Duodenal mucosa (tissue), 2 donors: Measurements from ENCODE around the gene NPHP4.

Experiments
- H3K27ac ChIP-seq: one replicate; pipeline ENCODE4 v1.7.0; 2013; ENCODE audit warnings: low read depth, low read length
- H3K27me3 ChIP-seq, 2 donors: one replicate each; pipeline ENCODE4 v1.7.0; 2013; ENCODE audit warnings: low read length in 2 of 2, control low read depth in 1 of 2; ENCODE audit not compliant: insufficient read depth in 2 of 2, control insufficient read depth in 1 of 2
- H3K36me3 ChIP-seq, 2 donors: one replicate each; pipeline ENCODE4 v1.7.0; 2013; ENCODE audit warnings: low read length in 2 of 2, control low read depth in 1 of 2; ENCODE audit not compliant: insufficient read depth in 2 of 2, control insufficient read depth in 1 of 2
- H3K4me1 ChIP-seq, 2 donors: one replicate each; pipeline ENCODE4 v1.7.0; 2013; ENCODE audit warnings: low read length in 2 of 2, control low read depth in 1 of 2; ENCODE audit not compliant: insufficient read depth in 2 of 2, control insufficient read depth in 1 of 2
- H3K4me3 ChIP-seq, 2 donors: one replicate each; pipeline ENCODE4 v1.7.0; 2013; ENCODE audit warnings: low read length in 2 of 2, low read depth in 1 of 2
- H3K9ac ChIP-seq, 2 donors: one replicate each; pipeline ENCODE4 v1.7.0; 2013; ENCODE audit warnings: low read length in 2 of 2, low read depth in 1 of 2
- H3K9me3 ChIP-seq, 2 donors: one replicate each; pipeline ENCODE4 v1.7.0; 2013; ENCODE audit warnings: low read length in 2 of 2, control low read depth in 1 of 2; ENCODE audit not compliant: control insufficient read depth in 1 of 2

NPHP4 gene

DNA sequence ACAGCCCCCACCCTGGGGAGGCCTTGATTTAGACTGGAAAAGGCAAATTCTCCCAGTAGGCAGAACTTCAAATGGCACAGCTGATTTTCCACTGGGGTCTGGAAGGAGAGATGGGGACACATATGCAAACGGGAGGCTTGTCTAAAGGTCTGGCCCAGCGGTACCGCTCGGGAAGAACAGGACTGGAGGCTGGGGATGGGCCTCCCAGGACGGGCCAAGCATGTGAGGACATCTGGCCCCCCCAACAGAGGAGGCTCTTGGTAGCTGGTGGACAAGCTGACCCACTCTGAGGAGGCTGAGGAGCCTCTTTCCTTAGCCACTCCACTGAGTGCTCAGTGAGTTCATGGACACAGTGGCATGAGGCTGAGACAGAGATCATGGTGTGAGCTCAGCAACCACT lies 170.0 kb downstream of the NPHP4 start:
- H3K27me3 ChIP-seq = no peaks in the 10 kb centered on the region
- H3K36me3 ChIP-seq = no peaks in the 10 kb centered on the region
- H3K9ac ChIP-seq = no peak overlapping the region
- H3K9me3 ChIP-seq = no peaks in the 10 kb centered on the region
- no peaks in the 10 kb centered on the region for H3K4me1 ChIP-seq
- no peak overlapping the region for H3K4me3 ChIP-seq
- no peak overlapping the region for H3K27ac ChIP-seq

DNA sequence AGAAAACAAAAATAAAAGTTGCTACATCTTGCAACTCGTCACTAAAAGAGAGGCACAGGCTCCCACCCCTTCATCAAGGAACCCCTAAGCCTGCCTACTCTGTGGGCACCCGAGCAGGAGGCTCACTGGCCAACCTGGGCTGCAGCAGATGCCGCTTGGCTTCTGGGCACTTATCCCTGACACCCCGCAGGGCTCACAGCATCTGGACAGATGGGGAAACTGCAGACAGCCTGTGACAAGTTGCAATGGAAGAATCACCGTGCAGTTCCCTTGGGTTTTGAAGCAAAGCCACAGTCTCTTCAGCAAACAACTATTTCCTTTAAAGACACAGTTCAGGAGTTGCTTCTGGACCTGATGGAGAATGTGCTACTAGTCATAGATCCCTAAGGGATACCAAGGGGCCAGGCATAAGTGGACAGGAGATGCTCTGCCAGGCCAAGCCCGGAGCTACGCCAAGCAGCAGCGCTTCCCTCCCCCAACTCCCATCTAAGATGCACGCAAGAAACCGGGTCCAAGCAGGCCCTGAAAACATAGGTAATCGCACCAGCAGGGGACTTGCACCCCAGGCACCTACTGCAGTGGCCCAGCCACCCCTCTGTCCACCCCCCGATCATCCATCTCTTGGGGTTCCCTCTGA lies 170.6 kb downstream of the NPHP4 start:
- no peaks in the 10 kb centered on the region for H3K36me3 ChIP-seq
- H3K27ac ChIP-seq = no peak overlapping the region
- H3K4me1 ChIP-seq = no peaks in the 10 kb centered on the region
- no peak overlapping the region for H3K4me3 ChIP-seq
- H3K9me3 ChIP-seq = no peaks in the 10 kb centered on the region
- no peak overlapping the region for H3K9ac ChIP-seq
- H3K27me3 ChIP-seq = no peaks in the 10 kb centered on the region

DNA sequence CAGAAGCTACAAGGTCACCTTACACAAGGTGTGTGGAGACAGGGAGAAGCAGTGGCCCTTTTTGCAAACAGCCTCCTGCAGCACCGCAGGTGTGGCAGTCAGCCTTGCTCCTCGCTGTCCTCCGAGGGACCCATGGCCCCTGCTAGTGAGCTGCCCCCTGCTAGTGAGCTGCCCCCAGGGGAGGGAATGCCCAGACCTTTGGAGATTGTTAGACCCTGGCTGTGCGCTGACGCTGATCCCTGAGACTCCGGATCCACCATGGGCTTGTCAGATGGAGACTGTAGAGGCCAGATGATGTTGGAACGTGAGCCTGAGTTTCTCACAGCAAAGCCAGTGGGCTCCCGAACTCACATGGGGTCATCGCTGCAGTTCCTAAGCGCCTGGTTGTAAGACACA lies 172.2 kb downstream of the NPHP4 start:
- Histone ChIP-seq H3K27ac (no peak overlapping the region), H3K27me3 (no peaks in the 10 kb centered on the region), H3K9me3 (no peaks in the 10 kb centered on the region), H3K9ac (no peak overlapping the region), H3K4me3 (no peak overlapping the region), H3K4me1 (no peaks in the 10 kb centered on the region), H3K36me3 (no peaks in the 10 kb centered on the region)

DNA sequence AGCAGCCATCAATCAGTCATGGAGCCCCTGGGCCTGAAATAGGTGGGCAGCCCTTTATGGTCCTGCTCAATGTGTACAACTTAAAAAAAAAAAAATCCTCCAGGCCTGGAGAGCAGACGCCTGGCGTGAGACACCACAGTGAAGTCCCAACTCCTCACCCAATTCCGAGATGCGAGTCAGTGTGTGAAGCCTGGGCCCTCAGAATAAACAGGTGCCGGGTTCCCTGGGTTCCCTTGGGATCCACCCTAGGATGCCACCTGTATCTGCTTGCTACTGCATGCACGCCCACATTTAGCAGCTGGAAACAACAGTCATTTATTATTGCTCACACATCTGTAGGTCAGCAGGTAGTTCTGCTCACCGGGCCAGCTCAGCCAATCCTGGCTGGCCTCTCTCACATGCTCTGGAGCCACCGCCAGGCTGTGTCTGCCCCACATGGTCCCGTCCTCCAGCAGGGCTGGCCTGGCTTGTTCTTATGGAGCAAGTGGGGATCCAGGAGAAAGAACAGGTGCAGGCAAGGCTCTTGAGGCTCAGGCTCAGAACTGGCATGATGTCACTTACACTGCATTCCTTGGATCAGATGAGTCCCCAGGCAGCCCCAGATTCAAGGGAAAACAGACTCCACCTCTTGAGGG lies 172.7 kb downstream of the NPHP4 start:
- Histone ChIP-seq H3K27me3 (no peaks in the 10 kb centered on the region), H3K9ac (no peak overlapping the region), H3K9me3 (no peaks in the 10 kb centered on the region), H3K4me3 (no peak overlapping the region), H3K4me1 (no peaks in the 10 kb centered on the region), H3K27ac (no peak overlapping the region), H3K36me3 (no peaks in the 10 kb centered on the region)

DNA sequence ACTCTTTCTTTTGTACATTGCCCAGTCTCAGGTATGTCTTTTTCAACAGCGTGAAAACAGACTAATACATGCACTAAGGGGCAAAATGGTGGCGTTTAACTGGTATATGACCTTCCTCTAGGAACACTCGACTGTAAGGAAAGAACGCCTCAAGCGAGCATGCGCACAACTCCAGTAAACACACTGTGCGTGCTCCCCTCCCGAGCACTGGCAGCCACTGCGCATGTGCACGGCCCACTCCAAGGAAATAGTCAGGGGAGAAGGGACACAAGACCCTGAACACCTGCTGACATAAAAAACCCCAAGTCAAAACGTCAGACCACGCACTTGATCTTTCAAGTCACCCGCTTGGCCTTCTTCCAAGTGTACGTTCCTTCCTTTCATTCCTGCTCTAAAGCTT lies 173.5 kb downstream of the NPHP4 start:
- no peak overlapping the region for H3K9ac ChIP-seq
- no peaks in the 10 kb centered on the region for H3K27me3 ChIP-seq
- no peaks in the 10 kb centered on the region for H3K4me1 ChIP-seq
- H3K4me3 ChIP-seq = no peak overlapping the region
- no peaks in the 10 kb centered on the region for H3K36me3 ChIP-seq
- H3K9me3 ChIP-seq = no peaks in the 10 kb centered on the region
- H3K27ac ChIP-seq = no peak overlapping the region

DNA sequence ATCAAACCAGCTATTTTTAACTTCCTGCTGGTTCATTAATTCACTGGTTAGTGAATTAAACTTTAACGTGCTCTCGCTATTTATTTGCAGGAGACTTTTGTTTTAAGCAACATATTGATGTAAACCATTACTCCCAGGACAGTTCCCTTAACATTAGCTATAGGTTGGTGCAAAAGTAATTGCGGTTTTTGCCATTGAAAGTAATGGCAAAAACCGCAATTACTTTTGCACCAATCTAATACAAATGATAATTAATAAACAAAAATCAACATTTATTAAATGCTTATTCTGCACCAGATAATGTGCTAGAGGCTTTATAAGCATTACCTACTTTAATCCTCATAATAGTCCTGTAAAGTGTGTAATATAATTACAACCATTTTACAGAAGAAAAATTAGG lies 176.5 kb downstream of the NPHP4 start:
- H3K27ac ChIP-seq = no peak overlapping the region
- H3K9ac ChIP-seq = no peak overlapping the region
- no peaks in the 10 kb centered on the region for H3K27me3 ChIP-seq

DNA sequence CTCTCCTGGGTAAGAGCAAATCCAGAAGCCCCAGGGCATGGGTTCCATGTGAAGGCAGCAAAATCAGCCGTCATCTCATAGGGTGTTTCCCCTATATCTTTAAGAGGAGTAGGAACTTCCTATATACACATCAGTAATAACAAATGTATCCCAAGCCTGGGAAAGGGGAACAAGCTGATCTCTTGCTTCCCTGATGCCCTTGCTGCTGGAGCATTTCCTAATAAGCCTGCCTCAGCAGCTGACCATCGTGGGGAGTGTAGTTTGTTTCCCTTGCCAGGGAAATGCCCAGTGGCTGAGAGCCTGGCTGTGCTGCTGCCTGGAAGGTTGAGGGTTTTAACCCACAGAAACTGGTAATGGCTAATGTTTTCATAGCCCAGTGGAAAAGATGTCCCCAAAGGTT lies 177.0 kb downstream of the NPHP4 start:
- Histone ChIP-seq H3K4me1 (no peaks in the 10 kb centered on the region), H3K4me3 (no peak overlapping the region), H3K9me3 (no peaks in the 10 kb centered on the region), H3K36me3 (no peaks in the 10 kb centered on the region), H3K9ac (no peak overlapping the region), H3K27me3 (no peaks in the 10 kb centered on the region), H3K27ac (no peak overlapping the region)

More for the DNA sequence above, 176.5 kb downstream of the NPHP4 start:
- H3K4me1 ChIP-seq = no peaks in the 10 kb centered on the region
- H3K9me3 ChIP-seq = no peaks in the 10 kb centered on the region
- H3K4me3 ChIP-seq = no peak overlapping the region
- no peaks in the 10 kb centered on the region for H3K36me3 ChIP-seq

DNA sequence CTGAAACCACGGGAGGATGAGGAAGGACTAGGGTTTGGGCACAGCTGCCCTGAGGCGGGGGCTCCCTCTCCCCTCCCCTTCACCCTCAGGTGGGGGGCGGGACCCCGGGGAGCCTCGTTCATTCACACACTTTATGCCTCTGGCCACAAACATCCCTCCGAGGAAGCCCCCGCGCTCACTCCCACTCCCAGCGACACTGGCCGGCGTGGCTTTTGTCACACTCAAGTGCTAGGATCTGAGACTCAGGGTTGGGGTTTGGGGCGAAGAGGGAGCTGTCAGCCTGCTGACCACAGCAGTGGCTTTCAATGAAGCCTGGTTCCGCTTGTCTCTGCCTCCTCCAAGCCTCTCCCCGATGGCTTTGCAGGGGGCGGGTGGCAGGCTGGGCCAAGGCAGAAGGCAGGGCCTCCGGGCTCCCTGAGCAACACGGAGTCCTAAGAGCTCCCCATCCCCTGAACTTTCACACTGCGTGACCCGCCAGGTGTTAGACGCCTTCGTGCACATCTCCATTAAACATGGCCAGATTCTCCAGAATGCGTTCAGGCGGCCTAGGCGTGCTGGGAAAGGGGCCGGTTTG lies 178.1 kb downstream of the NPHP4 start:
- H3K9me3 ChIP-seq = no peaks in the 10 kb centered on the region
- H3K27ac ChIP-seq = no peak overlapping the region
- no peaks in the 10 kb centered on the region for H3K27me3 ChIP-seq
- H3K9ac ChIP-seq = no peak overlapping the region
- H3K4me1 ChIP-seq = no peaks in the 10 kb centered on the region
- no peak overlapping the region for H3K4me3 ChIP-seq
- no peaks in the 10 kb centered on the region for H3K36me3 ChIP-seq

DNA sequence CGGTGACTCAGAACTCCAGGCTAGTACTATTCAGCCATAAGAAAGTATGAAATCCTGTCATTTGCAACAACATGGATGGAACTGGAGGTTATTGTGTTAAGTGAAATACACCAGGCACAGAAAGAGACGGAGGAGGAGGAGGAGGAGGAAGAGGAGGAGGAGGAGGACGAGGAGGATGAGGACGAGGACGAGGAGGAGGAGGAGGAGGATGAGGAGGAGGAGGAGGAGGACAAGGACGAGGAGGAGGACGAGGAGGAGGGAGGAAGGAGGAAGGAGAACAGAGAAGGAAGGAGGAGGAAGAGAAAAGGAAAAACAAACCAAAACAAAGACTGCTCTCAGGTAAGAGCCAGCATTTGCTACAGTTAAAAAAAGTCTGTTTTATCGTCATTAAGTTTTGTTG lies 178.7 kb downstream of the NPHP4 start:
- Histone ChIP-seq H3K27me3 (peaks cover 0 to 2% of the 10 kb centered on the region in 2 donors), H3K4me1 (no peaks in the 10 kb centered on the region), H3K4me3 (no peak overlapping the region), H3K9me3 (no peaks in the 10 kb centered on the region), H3K36me3 (no peaks in the 10 kb centered on the region), H3K27ac (no peak overlapping the region), H3K9ac (no peak overlapping the region)
